SK-N-SH (cell line): Measurements from ENCODE around the gene LIX1. TPM values are rescaled to one million over a fixed set of nuclear protein-coding genes. Genes with fewer than 3 reads are reported as not detected.

Experiments used
- CTCF ChIA-PET: fragments of 300-600, 350-600 bp; formaldehyde crosslinking; extraction: SDS; loops from one replicate; lab custom pipeline; 2021; lab: Yijun Ruan, JAX
- POLR2A ChIA-PET: fragments of 350-600 bp; sonication (Branson Sonifier 250); formaldehyde crosslinking; extraction: SDS; loops from one replicate; lab custom pipeline; 2020; ENCODE audit warnings: antibody characterized with exemption, inconsistent platforms; lab: Yijun Ruan, JAX
- DNase-seq: peaks from one replicate; pipeline ENCODE4 v3.0.0; 2012
- H2AFZ ChIP-seq: fragments of 200-600 bp; sonication (generic); 2 replicates; pipeline ENCODE4 v1.8.1; 2016; ENCODE audit warnings: antibody characterized with exemption, mild to moderate bottlenecking, low read depth
- H3F3A ChIP-seq: fragments of 200-600 bp; sonication (generic); replicated peaks from 2 replicates; pipeline ENCODE3; 2016; ENCODE audit warnings: antibody characterized with exemption, mild to moderate bottlenecking; ENCODE audit not compliant: insufficient read depth
- H3K27ac ChIP-seq, 2 experiments: fragments of 200-500 bp in 1 of 2; fragments of 200-600 bp in 1 of 2; sonication (Bioruptor generic) in 1 of 2; sonication (generic), shearing (Covaris generic) in 1 of 2; 2 replicates each; pipeline versions ENCODE4 v1.5.1 to v1.6.1; 2014 to 2016; ENCODE audit warnings: low read depth in 2 of 2, inconsistent platforms in 1 of 2, low read length in 1 of 2, mild to moderate bottlenecking in 1 of 2, mixed read lengths in 1 of 2
- H3K27me3 ChIP-seq: fragments of 200-600 bp; sonication (generic), shearing (Covaris generic); 2 replicates; pipeline ENCODE4 v1.6.1; 2016; ENCODE audit warnings: mixed run types; ENCODE audit not compliant: insufficient read depth
- H3K36me3 ChIP-seq, 2 experiments: fragments of 200-500 bp in 1 of 2; fragments of 200-600 bp in 1 of 2; sonication (Bioruptor generic) in 1 of 2; sonication (generic) in 1 of 2; replicated peaks in 1 of 2; 2 replicates each; pipeline versions ENCODE3 to v1.5.1; 2014 to 2016; ENCODE audit warnings: low read length in 1 of 2, mild to moderate bottlenecking in 1 of 2; ENCODE audit not compliant: insufficient read depth in 2 of 2, control insufficient read depth in 1 of 2
- H3K4me1 ChIP-seq, 2 experiments: fragments of 200-500 bp in 1 of 2; fragments of 200-600 bp in 1 of 2; sonication (Bioruptor generic) in 1 of 2; sonication (generic), shearing (Covaris generic) in 1 of 2; 2 replicates each; pipeline versions ENCODE4 v1.5.1 to v1.6.1; 2014 to 2016; ENCODE audit warnings: low read depth in 1 of 2, low read length in 1 of 2, mixed run types in 1 of 2; ENCODE audit not compliant: insufficient read depth in 2 of 2, control insufficient read depth in 1 of 2
- H3K4me2 ChIP-seq: fragments of 200-600 bp; sonication (generic), shearing (Covaris generic); 2 replicates; pipeline ENCODE4 v1.6.1; 2017; ENCODE audit warnings: mixed run types
- H3K4me3 ChIP-seq, 2 experiments: fragments of 200-500 bp in 1 of 2; fragments of 200-600 bp in 1 of 2; sonication (Bioruptor generic) in 1 of 2; sonication (generic), shearing (Covaris generic) in 1 of 2; 2 replicates each; pipeline versions ENCODE4 v1.5.1 to v1.8.1; 2014 to 2016; ENCODE audit warnings: low read depth in 2 of 2, inconsistent platforms in 1 of 2, low read length in 1 of 2, mild to moderate bottlenecking in 1 of 2, mixed read lengths in 1 of 2, moderate library complexity in 1 of 2
- H3K79me2 ChIP-seq: fragments of 200-600 bp; sonication (generic); 2 replicates; pipeline ENCODE4 v1.8.1; 2017; ENCODE audit warnings: mild to moderate bottlenecking; ENCODE audit not compliant: insufficient read depth
- H3K9ac ChIP-seq: fragments of 200-600 bp; sonication (generic); 2 replicates; pipeline ENCODE4 v1.6.1; 2017; ENCODE audit warnings: mixed run types
- H3K9me2 ChIP-seq: fragments of 200-600 bp; sonication (generic); 2 replicates; pipeline ENCODE4 v1.6.1; 2017; ENCODE audit warnings: mixed run types
- H3K9me3 ChIP-seq: fragments of 200-600 bp; sonication (generic); 2 replicates; pipeline ENCODE4 v1.6.1; 2017; ENCODE audit warnings: mixed run types, mild to moderate bottlenecking, moderate library complexity
- H4K20me1 ChIP-seq: fragments of 200-600 bp; sonication (generic); 2 replicates; pipeline ENCODE4 v1.6.1; 2017; ENCODE audit warnings: mild to moderate bottlenecking, mixed run types; ENCODE audit not compliant: insufficient read depth
- ELF1 ChIP-seq: IDR thresholded peaks from 2 replicates; pipeline ENCODE4 v1.4.0; 2012
- FOXJ3 ChIP-seq: sonication (generic); formaldehyde crosslinking; IDR thresholded peaks from 2 replicates; pipeline ENCODE4 v1.5.1; 2020; ENCODE audit warnings: mild to moderate bottlenecking, missing genetic modification reagents
- GATA2 ChIP-seq: sonication (generic); formaldehyde crosslinking; IDR thresholded peaks from 2 replicates; pipeline ENCODE4 v1.5.0; 2020; ENCODE audit warnings: mild to moderate bottlenecking, missing genetic modification reagents
- NRF1 ChIP-seq: IDR thresholded peaks from 2 replicates; pipeline ENCODE4 v1.6.1; 2012; ENCODE audit warnings: low read depth, mild to moderate bottlenecking, low read length
- PBX3 ChIP-seq: IDR thresholded peaks from 2 replicates; pipeline ENCODE4; 2012
- RAD21 ChIP-seq: IDR thresholded peaks from 2 replicates; pipeline ENCODE4 v1.6.1; 2012; ENCODE audit warnings: mild to moderate bottlenecking, low read length
- RCOR1 ChIP-seq: fragments of 150-350 bp; IDR thresholded peaks from 2 replicates; pipeline ENCODE4 v1.6.1; 2017; ENCODE audit warnings: antibody characterized with exemption, low read length
- TAF1 ChIP-seq: IDR thresholded peaks from 2 replicates; pipeline ENCODE4 v1.6.1; 2012; ENCODE audit warnings: low read depth, mild to moderate bottlenecking, low read length, moderate library complexity, borderline replicate concordance
- TEAD4 ChIP-seq: IDR thresholded peaks from 2 replicates; pipeline ENCODE4 v1.4.0; 2012; ENCODE audit warnings: mild to moderate bottlenecking, borderline replicate concordance; ENCODE audit not compliant: insufficient read depth
- YY1 ChIP-seq: IDR thresholded peaks from 2 replicates; pipeline ENCODE4 v1.4.0; 2012; ENCODE audit warnings: low read depth, mild to moderate bottlenecking
- WGBS: methylation state at CpG from one replicate; pipeline ENCODE4 v1.1.6; 2017; ENCODE audit warnings: low lambda C conversion rate; 5-methylcytosine and 5-hydroxymethylcytosine counted together
- polyA plus RNA-seq, 3 experiments: library from polyadenylated mRNA; depleted of rRNA; stranded (reverse); fragments of >200 nt; gene quantifications; 2 replicates each; pipeline ENCODE4 v1.2.3, GENCODE V29; 2012
- TF ChIP-seq, protein P1 (sequence below): fragments of 150-350 bp; IDR thresholded peaks from 2 replicates; pipeline ENCODE4 v1.6.1; 2017; ENCODE audit warnings: antibody characterized with exemption, low read length, low read depth, borderline replicate concordance
- TF ChIP-seq, protein P2 (sequence below): fragments of 150-350 bp; IDR thresholded peaks from 2 replicates; pipeline ENCODE4 v1.6.1; 2016; ENCODE audit warnings: mild to moderate bottlenecking, low read depth, low read length

LIX1 gene
- polyA plus RNA-seq, 1 of the 3 experiments (the other 2 are of a cell fraction): not detected

- H3K9me3 ChIP-seq: no peaks in the 10 kb centered on the region
- peaks cover 27% of the 10 kb centered on the region for H3F3A ChIP-seq
- no peaks in the 10 kb centered on the region for H4K20me1 ChIP-seq
- peaks cover 7% of the 10 kb centered on the region; the same call in 1 of the 2 replicates for H3K79me2 ChIP-seq
- no peak overlapping the region for H3K9ac ChIP-seq
- CTCF ChIA-PET: interaction anchor here (1.1 to 12.2 kb wide), 7 partner anchors 169 to 554 kb away, joined by 3 to 118 read pairs (median 6); no protein-coding TSS in a partner anchor
- H3K27me3 ChIP-seq: no peaks in the 10 kb centered on the region
- peaks cover 64 to 78% of the 10 kb centered on the region in 2 experiments for H3K36me3 ChIP-seq
- H3K27ac ChIP-seq: no peak overlapping the region
- POLR2A ChIA-PET: interaction anchor here (0.6 kb wide), 1 partner anchor 378 kb away, joined by 3 read pairs; no protein-coding TSS in a partner anchor
- no peak for DNase-seq
- H3K9me2 ChIP-seq: no peaks in the 10 kb centered on the region
- 80% methylated on average over 1 of the region's 1 CpG for WGBS
- no peak overlapping the region for H2AFZ ChIP-seq
- H3K4me3 ChIP-seq: no peak overlapping the region
- H3K4me2 ChIP-seq: no peak overlapping the region
- no peaks in the 10 kb centered on the region for H3K4me1 ChIP-seq
- TF ChIP-seq, protein P1, sequence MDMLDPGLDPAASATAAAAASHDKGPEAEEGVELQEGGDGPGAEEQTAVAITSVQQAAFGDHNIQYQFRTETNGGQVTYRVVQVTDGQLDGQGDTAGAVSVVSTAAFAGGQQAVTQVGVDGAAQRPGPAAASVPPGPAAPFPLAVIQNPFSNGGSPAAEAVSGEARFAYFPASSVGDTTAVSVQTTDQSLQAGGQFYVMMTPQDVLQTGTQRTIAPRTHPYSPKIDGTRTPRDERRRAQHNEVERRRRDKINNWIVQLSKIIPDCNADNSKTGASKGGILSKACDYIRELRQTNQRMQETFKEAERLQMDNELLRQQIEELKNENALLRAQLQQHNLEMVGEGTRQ: no peak
- no peak for TF ChIP-seq FOXJ3
- TF ChIP-seq RAD21: no peak
- TF ChIP-seq PBX3: no peak
- TF ChIP-seq ELF1: no peak
- no peak for TF ChIP-seq YY1
Measured at GRCh38 chr5:97165726-97166125, 23.3 kb upstream of the LIX1 start.

- ChIA-PET CTCF (interaction anchor here (1.1 to 12.2 kb wide), 11 partner anchors 8 to 553 kb away, joined by 3 to 118 read pairs (median 8); no protein-coding TSS in a partner anchor), POLR2A (interaction anchor here (0.6 kb wide), 1 partner anchor 576 kb away, joined by 3 read pairs; no protein-coding TSS in a partner anchor)
- H3K9me3 ChIP-seq: no peaks in the 10 kb centered on the region
- DNase-seq: no peak
- H3K36me3 ChIP-seq: peaks cover 57 to 77% of the 10 kb centered on the region in 2 experiments
- H3K27me3 ChIP-seq: no peaks in the 10 kb centered on the region
- H3K4me3 ChIP-seq: no peak overlapping the region
- H3K4me1 ChIP-seq: no peaks in the 10 kb centered on the region
- H3K4me2 ChIP-seq: no peak overlapping the region
- 0 out of 4 replicates have a peak overlapping the region, but pooled peaks of 1 of the 2 experiments have one; percentile 10 for H3K27ac ChIP-seq
- H3F3A ChIP-seq: peaks cover 27% of the 10 kb centered on the region
- H3K9ac ChIP-seq: no peak overlapping the region
- H4K20me1 ChIP-seq: no peaks in the 10 kb centered on the region
- H2AFZ ChIP-seq: no peak overlapping the region
- TF ChIP-seq NRF1: no peak
- TF ChIP-seq TAF1: no peak
- TF ChIP-seq, protein P2, sequence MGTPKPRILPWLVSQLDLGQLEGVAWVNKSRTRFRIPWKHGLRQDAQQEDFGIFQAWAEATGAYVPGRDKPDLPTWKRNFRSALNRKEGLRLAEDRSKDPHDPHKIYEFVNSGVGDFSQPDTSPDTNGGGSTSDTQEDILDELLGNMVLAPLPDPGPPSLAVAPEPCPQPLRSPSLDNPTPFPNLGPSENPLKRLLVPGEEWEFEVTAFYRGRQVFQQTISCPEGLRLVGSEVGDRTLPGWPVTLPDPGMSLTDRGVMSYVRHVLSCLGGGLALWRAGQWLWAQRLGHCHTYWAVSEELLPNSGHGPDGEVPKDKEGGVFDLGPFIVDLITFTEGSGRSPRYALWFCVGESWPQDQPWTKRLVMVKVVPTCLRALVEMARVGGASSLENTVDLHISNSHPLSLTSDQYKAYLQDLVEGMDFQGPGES: no peak
- TF ChIP-seq TEAD4: no peak
- no peak for TF ChIP-seq GATA2 (CRISPR knock-in tag)
- no peak for TF ChIP-seq RCOR1
- H3K79me2 ChIP-seq: peaks cover 7% of the 10 kb centered on the region; the same call in 1 of the 2 replicates
- no peaks in the 10 kb centered on the region for H3K9me2 ChIP-seq
Measured at GRCh38 chr5:97164846-97165245, 22.4 kb upstream of the LIX1 start.
